Peyer's patch (tissue), 4 donors: ENCODE measurements around the gene BTNL9.
"Not testable (repeated sequence)": the region's sequence is repeated elsewhere in the genome, so short reads cannot be mapped to it uniquely, and the experiment has no call there.

Experiments used
- CTCF ChIP-seq, 6 experiments: fragments of 450-650 bp in 4 of 6; fragments of 200-600 bp in 2 of 6; sonication (generic) in 1 of 6; IDR thresholded peaks; one replicate each; pipeline ENCODE4 v1.5.1; 2017 to 2019; ENCODE audit warnings: antibody characterized with exemption in 6 of 6, mild to moderate bottlenecking in 3 of 6, moderate library complexity in 1 of 6
- POLR2A ChIP-seq, 2 donors: fragments of 450-650 bp; IDR thresholded peaks; one replicate each; pipeline ENCODE4 v1.5.1; 2017; ENCODE audit warnings: antibody characterized with exemption in 2 of 2, mild to moderate bottlenecking in 2 of 2, moderate library complexity in 2 of 2

- not testable (repeated sequence) for TF ChIP-seq CTCF, POLR2A (IDR thresholded peaks at IDR 0.05)
These were observed 30.0 kb upstream of the BTNL9 start for GRCh38 chr5:181010018-181010417.
